COLO668 (cell line): ENCODE results near the gene CCDC186.

ENCODE experiments used
- DNase-seq: peaks from one replicate; lab custom pipeline; 2025; ENCODE audit not compliant: unreplicated experiment; lab: John Stamatoyannopoulos, UW

CCDC186 gene

GRCh38 chr10:114173921-114174694 is at the start of gene CCDC186:
Gene CCDC186, minus strand, starts transcription at chr10:114174203. Its CDS starts 10,935 bp downstream, at chr10:114163268.
- peak; percentile 96 for DNase-seq

- DNase-seq = no peak
Measured at GRCh38 chr10:114223066-114223465, 49.1 kb upstream of the CCDC186 start.

- no peak for DNase-seq
Measured at GRCh38 chr10:114221235-114221634, 47.2 kb upstream of the CCDC186 start.

GRCh38 chr10:114220281-114220680 is 46.3 kb upstream of the CCDC186 start:
- DNase-seq = no peak

GRCh38 chr10:114215033-114215432 is 41.0 kb upstream of the CCDC186 start:
- DNase-seq = no peak

GRCh38 chr10:114212153-114212552 is 38.1 kb upstream of the CCDC186 start:
- no peak for DNase-seq

GRCh38 chr10:114208351-114208750 is 34.3 kb upstream of the CCDC186 start:
- no peak for DNase-seq

GRCh38 chr10:114207349-114207748 is 33.3 kb upstream of the CCDC186 start:
- DNase-seq = no peak

GRCh38 chr10:114206902-114207301 is 32.9 kb upstream of the CCDC186 start:
- no peak for DNase-seq

GRCh38 chr10:114202812-114203211 is 28.8 kb upstream of the CCDC186 start:
- no peak for DNase-seq

- no peak for DNase-seq
Measured at GRCh38 chr10:114199239-114199638, 25.2 kb upstream of the CCDC186 start.

- no peak for DNase-seq
Measured at GRCh38 chr10:114195079-114195478, 21.1 kb upstream of the CCDC186 start.

- DNase-seq = no peak
Measured at GRCh38 chr10:114189700-114190099, 15.7 kb upstream of the CCDC186 start.

- no peak for DNase-seq
Measured at GRCh38 chr10:114188900-114189299, 14.9 kb upstream of the CCDC186 start.

GRCh38 chr10:114188001-114188400 is 14.0 kb upstream of the CCDC186 start:
- DNase-seq = no peak

- no peak for DNase-seq
Measured at GRCh38 chr10:114184276-114184675, 10.3 kb upstream of the CCDC186 start.

- DNase-seq = no peak
Measured at GRCh38 chr10:114183563-114183962, 9.6 kb upstream of the CCDC186 start.

- DNase-seq = no peak
Measured at GRCh38 chr10:114181971-114182370, 8.0 kb upstream of the CCDC186 start.

- no peak for DNase-seq
Measured at GRCh38 chr10:114180937-114181336, 6.9 kb upstream of the CCDC186 start.

- DNase-seq = no peak
Measured at GRCh38 chr10:114179747-114180146, 5.7 kb upstream of the CCDC186 start.

GRCh38 chr10:114179148-114179547 is 5.1 kb upstream of the CCDC186 start, which contains the start of gene TDRD1:
Gene TDRD1, plus strand, starts transcription at chr10:114179353. Its CDS starts 8,479 bp downstream, at chr10:114187832.
- no peak for DNase-seq

- no peak for DNase-seq
Measured at GRCh38 chr10:114176511-114176910, 2.5 kb upstream of the CCDC186 start.

GRCh38 chr10:114175667-114176066 is 1.7 kb upstream of the CCDC186 start:
- no peak for DNase-seq
